Thyroid gland (tissue), 4 donors: ENCODE measurements around the gene PRG3. TPM values are rescaled to one million over a fixed set of nuclear protein-coding genes. Genes with fewer than 3 reads are reported as not detected.

Experiments used
- DNase-seq, 2 donors: peaks; one replicate each; pipeline ENCODE4 v3.0.0-alpha.2; 2019
- H3K27ac ChIP-seq, 3 donors: fragments of 200-600 bp; sonication (generic); 1 replicate in 2 of 3; 2 replicates in 1 of 3; pipeline ENCODE4 v1.5.1; 2016 to 2019; ENCODE audit warnings: mild to moderate bottlenecking in 1 of 3, moderate library complexity in 1 of 3
- H3K27me3 ChIP-seq: fragments of 200-600 bp; sonication (generic); one replicate; pipeline ENCODE4 v1.5.1; 2019
- H3K36me3 ChIP-seq, 2 donors: fragments of 200-600 bp; sonication (generic); one replicate each; pipeline ENCODE4 v1.5.1; 2016 to 2019
- H3K4me1 ChIP-seq, 2 donors: fragments of 200-600 bp; sonication (generic); one replicate each; pipeline ENCODE4 v1.5.1; 2017 to 2019
- H3K4me3 ChIP-seq, 3 donors: fragments of 200-600 bp; sonication (generic); replicated peaks in 1 of 3; 1 replicate in 2 of 3; 2 replicates in 1 of 3; pipeline ENCODE4 v1.5.1; 2016; ENCODE audit warnings: mild to moderate bottlenecking in 1 of 3
- H3K9me3 ChIP-seq: fragments of 200-600 bp; sonication (generic); one replicate; pipeline ENCODE4 v1.5.1; 2017
- POLR2A ChIP-seq, 2 donors: fragments of 450-650 bp; IDR thresholded peaks; one replicate each; pipeline ENCODE4 v1.6.1; 2017; ENCODE audit warnings: antibody characterized with exemption in 2 of 2, mild to moderate bottlenecking in 2 of 2, moderate library complexity in 1 of 2
- whole genome bisulfite sequencing, 2 donors: methylation state at CpG; one replicate each; pipeline ENCODE4 v1.1.5; 2017; 5-methylcytosine and 5-hydroxymethylcytosine counted together
- intact Hi-C: fragments of 100-400 bp; cut with DNase I; formaldehyde crosslinking; loops from one replicate; pipeline ENCODE4 v1.15.1; 2023
- total RNA-seq, 4 donors: library from RNA; depleted of rRNA; stranded (reverse); fragments of >200 nt; gene quantifications; one replicate each; pipeline ENCODE4 v1.2.3, GENCODE V29; 2016
- TF ChIP-seq, protein P1 (sequence below), 6 experiments: fragments of 200-600 bp in 3 of 6; fragments of 450-650 bp in 3 of 6; sonication (generic) in 3 of 6; IDR thresholded peaks; one replicate each; pipeline ENCODE4 v1.5.1; 2016 to 2019; ENCODE audit warnings: antibody characterized with exemption in 6 of 6, mild to moderate bottlenecking in 2 of 6, inconsistent platforms in 1 of 6, moderate library complexity in 1 of 6

Gene PRG3
- total RNA-seq, 4 donors from 2014 or later, result not detected

DNA sequence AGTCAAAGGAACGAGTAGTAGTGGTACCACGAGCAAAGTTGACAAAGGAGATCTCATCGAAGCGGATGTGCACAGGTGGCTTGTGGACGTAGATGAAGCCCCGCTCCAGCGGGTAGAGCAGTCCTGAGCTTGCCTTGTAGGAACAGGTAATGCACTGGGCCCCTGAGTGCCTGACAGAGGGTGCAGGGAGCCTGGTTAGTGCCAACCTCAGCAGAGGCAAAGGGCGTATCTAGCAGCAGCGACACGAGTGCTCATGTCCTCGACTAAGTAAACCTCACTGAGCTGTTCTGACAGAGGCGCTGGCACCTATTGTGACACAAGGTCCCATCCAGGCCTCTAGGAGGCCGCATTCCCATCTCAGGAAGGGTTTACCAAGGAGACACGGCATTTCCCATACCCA lies 49.2 kb downstream of the PRG3 start:
- no peak overlapping the region for H3K4me3 ChIP-seq
- H3K36me3 ChIP-seq, result peaks cover 48 to 63% of the 10 kb centered on the region in 2 donors
- no peaks in the 10 kb centered on the region for H3K9me3 ChIP-seq
- TF ChIP-seq POLR2A (IDR thresholded peaks at IDR 0.05), result no peak
- TF ChIP-seq, protein P1, sequence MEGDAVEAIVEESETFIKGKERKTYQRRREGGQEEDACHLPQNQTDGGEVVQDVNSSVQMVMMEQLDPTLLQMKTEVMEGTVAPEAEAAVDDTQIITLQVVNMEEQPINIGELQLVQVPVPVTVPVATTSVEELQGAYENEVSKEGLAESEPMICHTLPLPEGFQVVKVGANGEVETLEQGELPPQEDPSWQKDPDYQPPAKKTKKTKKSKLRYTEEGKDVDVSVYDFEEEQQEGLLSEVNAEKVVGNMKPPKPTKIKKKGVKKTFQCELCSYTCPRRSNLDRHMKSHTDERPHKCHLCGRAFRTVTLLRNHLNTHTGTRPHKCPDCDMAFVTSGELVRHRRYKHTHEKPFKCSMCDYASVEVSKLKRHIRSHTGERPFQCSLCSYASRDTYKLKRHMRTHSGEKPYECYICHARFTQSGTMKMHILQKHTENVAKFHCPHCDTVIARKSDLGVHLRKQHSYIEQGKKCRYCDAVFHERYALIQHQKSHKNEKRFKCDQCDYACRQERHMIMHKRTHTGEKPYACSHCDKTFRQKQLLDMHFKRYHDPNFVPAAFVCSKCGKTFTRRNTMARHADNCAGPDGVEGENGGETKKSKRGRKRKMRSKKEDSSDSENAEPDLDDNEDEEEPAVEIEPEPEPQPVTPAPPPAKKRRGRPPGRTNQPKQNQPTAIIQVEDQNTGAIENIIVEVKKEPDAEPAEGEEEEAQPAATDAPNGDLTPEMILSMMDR (IDR thresholded peaks at IDR 0.05), result no peak
- H3K4me1 ChIP-seq, result peaks cover 6 to 17% of the 10 kb centered on the region in 2 donors
- no peaks in the 10 kb centered on the region for H3K27me3 ChIP-seq
- no peak overlapping the region for H3K27ac ChIP-seq
- DNase-seq, result no peak
- WGBS, 2 donors, result 92 to 93% methylated on average over 14 of the region's 14 CpGs
- intact Hi-C loops, result no loop called here

DNA sequence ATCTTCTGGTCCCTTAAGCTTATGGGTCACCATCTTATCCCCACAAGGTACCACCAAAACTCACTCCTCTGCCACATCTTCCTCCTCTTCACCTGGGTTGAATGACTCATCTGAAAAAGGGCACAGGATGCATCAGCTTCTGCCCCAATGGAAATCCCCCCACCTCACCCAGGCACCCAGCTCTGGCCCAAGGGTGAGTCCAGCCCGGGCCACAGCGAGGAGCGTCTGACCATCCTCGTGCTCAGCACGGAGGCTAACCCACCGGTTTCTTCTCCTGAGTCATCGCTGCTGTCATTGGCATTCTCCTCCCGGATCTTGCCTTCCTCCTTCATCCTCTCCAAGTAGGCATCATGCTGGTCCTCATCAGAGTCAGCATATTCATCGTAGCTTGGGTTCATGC lies 50.9 kb downstream of the PRG3 start:
- Histone ChIP-seq H3K27ac (no peak overlapping the region), H3K4me1 (peaks cover 21 to 27% of the 10 kb centered on the region in 2 donors), H3K36me3 (peaks cover 51 to 65% of the 10 kb centered on the region in 2 donors), H3K9me3 (no peaks in the 10 kb centered on the region), H3K4me3 (no peak overlapping the region), H3K27me3 (no peaks in the 10 kb centered on the region)
- no peak for TF ChIP-seq POLR2A (IDR thresholded peaks at IDR 0.05)
- TF ChIP-seq, protein P1 (IDR thresholded peaks at IDR 0.05), result no peak
- intact Hi-C loops, result no loop called here
- 96 to 97% methylated on average over 9 of the region's 9 CpGs for WGBS, 2 donors
- no peak for DNase-seq

DNA sequence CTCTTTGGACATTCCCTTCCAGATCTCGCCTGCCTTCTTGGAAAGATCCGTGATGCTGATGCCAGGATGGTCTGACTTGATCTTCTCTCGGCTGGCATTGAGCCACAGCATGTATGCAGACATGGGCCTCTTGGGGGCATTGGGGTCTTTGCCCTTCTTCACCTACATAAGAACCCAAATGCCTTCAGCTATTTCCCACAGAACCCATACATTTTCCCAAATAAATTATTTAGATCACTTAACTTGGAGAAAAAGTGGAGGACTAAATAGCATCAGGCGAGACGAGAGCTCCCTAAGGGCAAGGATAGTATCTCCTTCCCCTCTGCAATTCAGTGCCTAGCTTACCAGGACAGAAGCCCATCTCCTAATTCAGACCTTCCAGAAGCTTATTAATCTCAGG lies 53.2 kb downstream of the PRG3 start:
- Histone ChIP-seq H3K9me3 (no peaks in the 10 kb centered on the region), H3K27ac (peak overlapping the region in 2 of 3 donors; percentile 97 to 99), H3K4me1 (peaks cover 26 to 31% of the 10 kb centered on the region in 2 donors), H3K4me3 (no peak overlapping the region), H3K27me3 (no peaks in the 10 kb centered on the region), H3K36me3 (peaks cover 51 to 58% of the 10 kb centered on the region in 2 donors)
- 96 to 97% methylated on average over 5 of the region's 5 CpGs for WGBS, 2 donors
- TF ChIP-seq POLR2A (IDR thresholded peaks at IDR 0.05), result no peak
- TF ChIP-seq, protein P1 (IDR thresholded peaks at IDR 0.05), result no peak
- intact Hi-C loops, result no loop called here
- DNase-seq, result no peak

Other genes with a start within 250 kb of the PRG3 start
- under 1 TPM in 2 of 4 donors, not detected in 2; 0.11 to 0.29 TPM for gene LRRC55, start 199.2 kb downstream of the PRG3 start, total RNA-seq
- gene APLNR, start 143.9 kb downstream of the PRG3 start, total RNA-seq, result 1 to 10 TPM; 4.4 to 6.1 (median 4.8) TPM
- gene TNKS1BP1, start 56.2 kb downstream of the PRG3 start, total RNA-seq, result 100 to 1,000 TPM in 1 of 4 donors, 10 to 100 TPM in 3; 52.3 to 106 (median 85.2) TPM
- 10 to 100 TPM; 70.0 to 86.5 (median 78.1) TPM for gene SSRP1, start 45.3 kb downstream of the PRG3 start, total RNA-seq
- gene P2RX3, start 42.8 kb downstream of the PRG3 start, total RNA-seq, result not detected
- gene PRG2, start 9.5 kb upstream of the PRG3 start, total RNA-seq, result under 1 TPM in 3 of 4 donors, not detected in 1; 0.22 to 0.94 (median 0.71) TPM
- 100 to 1,000 TPM; 124 to 321 (median 218) TPM for gene SLC43A3, start 46.0 kb upstream of the PRG3 start, total RNA-seq
- gene RTN4RL2, start 79.4 kb upstream of the PRG3 start, total RNA-seq, result 10 to 100 TPM; 11.2 to 27.6 (median 17.1) TPM
- 10 to 100 TPM; 20.3 to 64.1 (median 28.8) TPM for gene SLC43A1, start 134.6 kb upstream of the PRG3 start, total RNA-seq
- 10 to 100 TPM; 29.8 to 43.7 (median 37.4) TPM for gene TIMM10, start 149.6 kb upstream of the PRG3 start, total RNA-seq
- not detected for gene SMTNL1, start 156.4 kb upstream of the PRG3 start, total RNA-seq
- 10 to 100 TPM; 30.8 to 41.7 (median 38.8) TPM for gene UBE2L6, start 186.5 kb upstream of the PRG3 start, total RNA-seq
- gene SERPING1, start 216.5 kb upstream of the PRG3 start, total RNA-seq, result 100 to 1,000 TPM; 107 to 343 (median 196) TPM